Measurements from ENCODE around the gene MEGF9.

DNA sequence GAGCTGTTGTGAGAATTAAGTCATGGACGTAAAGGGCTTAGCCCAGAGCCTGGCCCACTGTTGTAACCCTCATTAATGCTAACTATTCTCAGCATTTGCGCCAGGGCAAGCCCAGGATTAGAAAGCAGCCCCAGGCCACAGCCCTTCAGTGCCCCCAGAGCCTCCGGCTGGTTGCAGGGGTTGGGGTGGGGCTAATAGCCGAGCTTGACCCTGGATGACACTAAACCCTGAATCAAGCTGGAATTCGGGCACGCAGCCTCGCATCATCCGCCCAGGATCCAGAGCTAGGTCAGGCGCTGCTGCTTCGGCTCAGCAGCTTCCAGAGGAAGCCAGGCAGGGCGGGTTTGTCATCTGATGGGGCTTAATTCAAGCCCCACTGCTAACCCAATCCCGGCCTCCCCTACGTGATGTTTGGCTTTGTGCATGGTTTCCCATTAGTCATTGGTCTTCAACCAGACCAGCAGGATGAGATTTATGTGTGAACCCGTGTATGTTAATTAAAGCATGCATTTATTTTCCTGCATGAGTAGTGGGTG lies 1.2 kb upstream of the MEGF9 start:
- no peak for TF ChIP-seq CTCF (IDR thresholded peaks at IDR 0.05)
- TF ChIP-seq ZFX (IDR thresholded peaks at IDR 0.05; ENCODE audit: borderline replicate concordance): no peak

Measured in 22Rv1 (cell line).